ENCODE results near the gene TXNDC17. TPM values are rescaled to one million over a fixed set of nuclear protein-coding genes. Genes with fewer than 3 reads are reported as not detected.

The TXNDC17 gene
- total RNA-seq, 1 experiment from 2014 or later: 136 TPM

Small RNAs within 50 kb of the gene (small RNA-seq; reads per million reads assigned to genes)
- gene MIR4520-1 (0 reads per million in 2 experiments), gene RNA5SP435 (0 to 2.9 reads per million in 2 experiments)

Other genes with a start within 250 kb of the TXNDC17 start
- gene AIPL1, start 205.9 kb upstream of the TXNDC17 start, total RNA-seq (2014; rRNA removed; shearing (Covaris generic)): not detected in 2 replicates
- 23.2 and 24.6 TPM in 2 replicates for gene PIMREG, start 196.6 kb upstream of the TXNDC17 start, total RNA-seq (2014; rRNA removed; shearing (Covaris generic))
- 0.05 and 0.11 TPM in 2 replicates for gene PITPNM3, start 84.5 kb upstream of the TXNDC17 start, total RNA-seq (2014; rRNA removed; shearing (Covaris generic))
- 12.0 and 14.9 TPM in 2 replicates for gene KIAA0753, start 349 bp upstream of the TXNDC17 start, total RNA-seq (2014; rRNA removed; shearing (Covaris generic))
- gene MED31, start 10.5 kb downstream of the TXNDC17 start, total RNA-seq (2014; rRNA removed; shearing (Covaris generic)): 29.2 and 36.0 TPM in 2 replicates
- gene C17orf100, start 10.7 kb downstream of the TXNDC17 start, total RNA-seq (2014; rRNA removed; shearing (Covaris generic)): 1.2 and 1.5 TPM in 2 replicates
- gene SLC13A5, start 72.3 kb downstream of the TXNDC17 start, total RNA-seq (2014; rRNA removed; shearing (Covaris generic)): not detected in 2 replicates
- gene XAF1, start 115.0 kb downstream of the TXNDC17 start, total RNA-seq (2014; rRNA removed; shearing (Covaris generic)): 1.0 and 1.4 TPM in 2 replicates
- not detected in 2 replicates for gene FBXO39, start 135.2 kb downstream of the TXNDC17 start, total RNA-seq (2014; rRNA removed; shearing (Covaris generic))
- not detected in 2 replicates for gene TEKT1, start 190.7 kb downstream of the TXNDC17 start, total RNA-seq (2014; rRNA removed; shearing (Covaris generic))